CD4-positive, alpha-beta T cell treated with Interferon gamma for 1 hour (primary cell): ENCODE results near the gene RASGEF1B.

Source experiments
- DNase-seq: peaks from one replicate; pipeline ENCODE4 v3.0.0-alpha.2; 2020

RASGEF1B gene

GRCh38 chr4:81465406-81466340 is 6.0 kb downstream of the RASGEF1B start:
- no peak for DNase-seq

DNA sequence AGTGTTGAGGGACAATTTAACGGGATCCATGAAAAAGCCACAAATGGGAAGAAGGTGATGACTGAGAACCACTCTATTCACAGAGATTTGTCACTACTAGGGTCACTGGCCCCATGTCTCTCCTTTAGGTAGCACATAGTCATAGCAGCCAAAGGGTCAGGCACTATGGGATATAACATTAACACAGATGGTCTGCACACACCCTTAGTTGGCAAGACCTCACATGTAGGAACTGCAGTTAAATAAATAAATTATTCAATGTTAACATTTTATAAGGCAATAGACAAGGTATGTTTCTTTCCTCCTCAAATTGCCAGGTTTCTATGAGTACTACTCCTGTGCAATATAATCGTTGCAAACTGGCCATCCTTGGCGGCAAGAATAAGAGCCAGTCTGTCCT is 10.9 kb downstream of the RASGEF1B start:
- no peak for DNase-seq

DNA sequence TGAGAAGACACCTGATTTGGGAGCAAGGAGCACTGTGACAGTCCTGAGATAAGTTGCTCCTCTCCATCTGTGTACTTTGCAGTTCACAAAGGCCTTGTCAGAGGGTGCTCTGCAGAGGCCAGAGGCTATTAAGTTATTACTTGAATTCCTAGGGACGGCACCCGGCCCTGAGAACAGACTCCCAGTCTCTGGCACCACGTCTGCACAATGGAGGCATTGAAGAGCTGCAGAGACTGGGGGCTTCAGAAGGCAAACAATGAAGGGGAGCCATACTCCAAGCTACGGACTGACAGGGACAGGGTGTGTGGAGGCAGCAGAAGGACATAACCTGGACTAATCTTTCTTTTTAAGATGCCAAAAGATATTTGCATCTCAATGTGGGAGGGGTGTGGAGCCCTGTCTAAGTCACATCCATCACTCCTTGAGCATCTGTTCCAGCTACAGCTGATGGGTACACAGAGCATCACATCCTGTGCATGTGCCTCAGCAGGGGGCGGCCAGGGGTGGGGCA is 11.5 kb downstream of the RASGEF1B start:
- no peak for DNase-seq

- no peak for DNase-seq
Measured at GRCh38 chr4:81459228-81459627, 12.5 kb downstream of the RASGEF1B start.

DNA sequence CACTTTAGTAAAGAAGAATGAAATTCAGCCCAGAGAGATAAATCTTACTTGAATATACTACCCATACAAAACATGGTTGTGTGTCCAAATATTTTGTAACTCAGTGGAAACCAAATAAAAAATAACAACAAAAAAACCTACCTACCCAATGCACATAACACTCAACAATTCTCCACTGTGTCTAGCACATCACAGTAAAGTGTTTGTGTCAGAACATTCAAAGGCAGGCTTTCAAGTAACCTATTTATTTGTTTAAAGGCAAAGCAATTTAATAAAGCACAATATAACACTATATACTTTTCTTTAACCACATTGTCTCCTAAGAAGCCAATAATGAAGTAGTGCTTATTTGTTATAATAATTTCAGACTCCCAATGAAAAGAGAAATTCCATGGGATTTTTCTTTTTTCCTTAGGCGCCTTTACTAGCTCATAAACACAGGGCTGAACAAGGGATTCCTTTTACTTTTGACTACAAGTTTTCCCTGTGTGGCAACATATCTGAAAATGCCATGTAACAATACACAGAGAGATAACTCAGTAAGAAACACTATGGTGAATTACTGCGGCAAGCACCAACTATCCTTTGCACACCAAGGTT is 13.7 kb downstream of the RASGEF1B start:
- no peak for DNase-seq

DNA sequence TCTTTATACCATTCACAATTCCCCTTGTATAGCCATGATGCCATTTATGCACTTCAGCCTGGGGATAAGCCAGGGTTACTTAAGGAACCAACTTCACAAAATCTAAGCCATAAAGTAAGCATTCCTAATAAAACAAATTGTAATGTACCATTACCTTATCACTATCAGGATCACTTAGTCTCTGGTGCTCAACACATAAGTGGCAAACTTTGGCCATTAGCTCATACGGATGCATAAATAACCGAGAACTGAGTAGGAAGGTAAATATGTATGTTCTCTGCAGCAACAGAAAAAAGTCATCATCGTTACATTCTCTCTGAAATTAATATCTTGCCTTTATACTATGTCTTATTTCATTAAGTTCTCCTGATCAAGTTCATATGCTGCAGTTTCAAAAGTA is 14.4 kb downstream of the RASGEF1B start:
- no peak for DNase-seq

GRCh38 chr4:81455897-81456296 is 15.8 kb downstream of the RASGEF1B start:
- no peak for DNase-seq

DNA sequence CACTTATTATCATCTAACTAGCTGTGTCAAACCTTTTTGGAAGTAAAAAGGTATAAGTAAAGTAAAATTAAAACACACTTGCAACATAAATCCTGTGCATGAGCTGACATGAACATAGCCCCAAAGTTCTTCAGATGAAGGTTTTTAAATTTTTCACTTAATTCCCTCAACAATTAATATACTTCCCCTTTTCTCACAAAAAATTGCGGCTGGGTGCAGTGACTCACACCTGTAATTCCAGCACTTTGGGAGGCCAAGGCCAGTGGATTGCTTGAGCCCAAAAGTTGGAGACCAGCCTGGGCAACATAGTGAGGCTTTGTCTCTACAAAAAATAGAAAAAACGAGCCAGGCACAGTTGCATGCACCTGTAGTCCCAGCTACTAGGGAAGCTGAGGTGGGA is 16.8 kb downstream of the RASGEF1B start:
- no peak for DNase-seq

GRCh38 chr4:81454499-81454898 is 17.2 kb downstream of the RASGEF1B start:
- no peak for DNase-seq

DNA sequence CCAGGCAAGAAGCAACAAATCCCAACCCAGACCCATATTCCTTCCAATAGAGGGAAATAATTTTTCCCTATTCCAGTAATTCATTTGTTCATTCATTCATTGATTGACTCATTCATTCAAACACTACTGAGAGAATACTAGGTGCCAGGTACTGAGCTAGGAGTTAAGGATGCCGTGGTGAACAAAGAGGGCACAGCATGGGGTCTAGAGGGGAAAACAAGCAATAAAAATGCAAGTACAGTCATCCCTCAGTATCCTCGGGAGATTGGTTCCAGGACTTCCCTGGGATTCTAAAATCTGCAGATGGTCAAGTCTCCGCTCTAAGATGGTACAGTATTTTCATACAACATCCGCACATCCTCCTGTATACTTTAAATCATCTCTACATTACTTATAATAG is 18.7 kb downstream of the RASGEF1B start:
- DNase-seq, result no peak

DNA sequence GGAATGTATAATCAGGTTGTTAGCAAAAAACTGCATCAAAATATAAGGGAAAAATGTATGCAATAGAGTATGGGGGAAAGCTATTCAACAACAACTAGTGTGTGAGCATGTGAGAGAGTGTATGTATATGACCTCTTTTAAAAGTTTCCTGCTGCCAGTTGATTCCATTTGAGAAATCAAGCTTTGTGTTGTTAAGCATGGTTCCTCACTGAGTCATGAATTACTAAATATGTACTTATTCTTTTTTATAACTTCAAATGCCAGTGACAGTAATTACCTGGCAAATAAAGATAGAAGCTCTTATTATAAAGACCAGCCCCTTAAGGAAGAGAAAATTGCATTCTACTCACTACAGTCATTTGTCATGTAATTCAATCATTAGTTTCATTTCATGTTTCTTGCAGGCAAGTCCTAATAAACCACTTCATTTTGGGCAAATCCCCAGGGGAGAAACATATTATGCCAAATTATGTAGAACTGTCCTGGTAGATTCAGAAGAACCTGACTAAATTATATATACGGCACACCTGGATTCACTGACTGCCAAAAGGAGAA is 19.2 kb downstream of the RASGEF1B start:
- no peak for DNase-seq

DNA sequence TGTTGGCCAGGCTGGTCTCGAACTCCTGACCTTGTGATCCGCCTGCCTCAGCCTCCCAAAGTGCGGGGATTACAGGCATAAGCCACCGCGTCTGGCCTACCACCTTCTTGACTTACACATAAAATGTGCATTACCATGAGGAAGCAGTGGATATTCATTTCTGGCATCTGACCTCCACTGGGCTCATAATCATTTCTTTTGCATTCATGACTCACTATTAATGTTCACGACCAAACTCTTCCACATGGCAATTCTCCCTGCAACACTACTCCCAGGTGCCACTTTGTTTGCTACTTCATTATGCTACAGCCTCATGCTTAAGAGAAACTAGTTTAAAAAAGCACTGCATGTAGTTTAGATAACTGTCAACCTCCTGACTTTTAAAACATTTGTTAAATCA is 22.7 kb downstream of the RASGEF1B start:
- DNase-seq, result no peak

DNA sequence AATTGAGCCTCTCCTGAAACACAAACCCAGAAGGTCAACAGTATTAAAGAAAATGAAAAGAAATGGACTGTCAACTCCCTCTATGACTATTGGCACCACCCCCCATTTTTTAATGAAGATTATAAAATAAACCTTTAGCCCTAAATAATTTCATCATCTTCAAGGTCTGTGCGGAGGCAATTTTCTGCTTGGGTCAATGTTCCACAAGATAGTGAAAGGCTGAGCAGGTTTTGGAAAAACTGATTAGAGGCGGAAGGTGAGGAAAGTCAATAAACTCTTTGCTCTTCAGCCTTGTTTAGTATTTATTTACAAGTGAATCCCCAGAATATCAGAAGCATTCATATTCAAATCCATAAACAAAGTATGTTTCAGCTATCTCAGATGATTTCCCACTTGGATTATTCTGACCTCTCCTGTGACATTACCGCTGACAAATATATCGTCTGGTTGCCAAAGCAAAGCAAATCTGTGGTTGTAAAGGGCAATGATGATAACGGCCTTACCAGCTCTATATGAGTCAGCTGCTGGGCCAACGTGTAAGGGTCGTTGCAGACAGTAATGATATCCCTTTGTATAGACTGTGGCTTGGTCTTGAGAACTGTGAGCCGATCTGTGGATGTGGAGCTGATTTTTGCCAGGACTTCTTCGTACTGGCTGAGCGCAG is 24.0 kb downstream of the RASGEF1B start:
- DNase-seq, result no peak

DNA sequence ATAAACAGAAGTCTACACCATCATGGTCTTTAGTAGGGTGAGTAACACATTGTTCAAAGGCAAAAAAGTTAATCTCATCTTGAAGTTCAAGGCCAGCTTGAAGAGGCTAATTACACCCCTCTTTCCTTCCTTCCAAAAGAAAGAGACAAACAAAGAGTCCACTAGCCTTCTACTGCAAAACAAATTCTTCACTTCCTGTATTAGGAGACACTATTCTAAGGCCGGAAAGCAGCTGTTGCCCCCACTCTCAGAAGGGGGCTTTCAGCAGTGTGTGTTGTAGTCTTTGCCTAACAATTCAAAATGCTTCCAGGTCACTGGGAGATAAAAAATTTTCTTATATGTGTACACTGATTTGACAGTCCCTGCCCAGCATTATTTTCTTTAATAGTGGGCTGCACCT is 25.1 kb downstream of the RASGEF1B start:
- DNase-seq, result no peak

DNA sequence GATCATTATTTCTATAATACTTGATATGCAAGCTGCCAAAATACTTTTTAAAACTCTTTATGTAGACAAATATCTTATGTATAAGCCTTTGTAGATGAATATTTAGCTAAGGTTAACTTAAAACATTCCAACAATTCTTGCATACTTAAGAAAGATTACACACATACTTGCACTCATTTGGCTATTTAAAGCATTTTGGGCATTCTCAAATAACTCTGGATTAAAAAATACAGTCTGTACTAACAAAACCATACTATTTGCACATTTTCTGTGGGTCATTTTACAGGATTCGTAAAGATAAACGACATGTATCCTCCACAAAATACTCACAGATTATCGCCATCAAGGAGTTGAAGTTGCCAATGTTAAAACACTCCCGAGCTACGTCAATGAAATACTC is 26.5 kb downstream of the RASGEF1B start:
- DNase-seq, result no peak

DNA sequence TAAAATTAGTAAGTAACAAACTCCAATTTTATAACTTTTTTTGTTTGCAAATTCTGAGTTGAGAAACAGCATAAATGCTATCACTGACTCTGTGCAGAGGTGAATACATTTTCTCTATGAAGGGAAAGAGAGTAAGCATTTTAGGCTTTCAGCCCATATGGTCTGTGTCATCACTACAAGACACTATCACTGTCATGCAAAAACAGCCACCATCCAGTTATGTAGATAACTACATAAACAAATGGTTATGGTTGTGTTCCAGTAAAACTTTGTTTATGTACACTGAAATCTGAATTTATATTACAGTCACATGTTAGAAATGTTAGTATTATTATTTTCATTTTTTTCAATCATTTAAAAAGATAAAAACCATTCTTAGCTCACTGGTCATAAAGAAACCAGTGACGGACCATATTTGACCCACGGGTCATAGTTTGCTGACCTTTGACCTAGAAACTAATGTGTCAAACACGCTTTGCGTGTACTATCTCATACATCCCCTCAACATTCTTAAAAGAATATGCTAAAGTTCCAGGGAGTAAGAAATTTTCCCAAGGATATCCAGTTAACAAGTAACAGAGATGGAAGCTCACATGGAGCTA is 29.1 kb downstream of the RASGEF1B start:
- no peak for DNase-seq

DNA sequence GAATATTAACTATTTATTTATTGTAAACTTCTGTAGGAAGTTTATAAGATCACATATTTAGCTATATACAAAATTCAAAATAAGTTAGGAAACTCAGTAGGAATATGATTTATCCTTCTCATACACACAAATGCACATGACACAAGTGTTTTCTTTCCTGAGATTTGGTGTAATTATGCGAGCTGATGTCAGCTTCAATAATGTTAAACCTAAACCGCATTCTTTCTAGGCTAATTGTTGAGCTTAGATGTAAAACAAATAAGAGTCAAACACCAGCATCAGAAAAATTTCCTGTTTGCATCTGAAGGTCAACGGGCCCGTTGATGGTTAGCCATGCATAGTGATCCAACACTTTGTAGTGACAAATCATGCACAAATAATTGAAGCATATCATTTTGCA is 30.8 kb downstream of the RASGEF1B start:
- DNase-seq, result no peak

DNA sequence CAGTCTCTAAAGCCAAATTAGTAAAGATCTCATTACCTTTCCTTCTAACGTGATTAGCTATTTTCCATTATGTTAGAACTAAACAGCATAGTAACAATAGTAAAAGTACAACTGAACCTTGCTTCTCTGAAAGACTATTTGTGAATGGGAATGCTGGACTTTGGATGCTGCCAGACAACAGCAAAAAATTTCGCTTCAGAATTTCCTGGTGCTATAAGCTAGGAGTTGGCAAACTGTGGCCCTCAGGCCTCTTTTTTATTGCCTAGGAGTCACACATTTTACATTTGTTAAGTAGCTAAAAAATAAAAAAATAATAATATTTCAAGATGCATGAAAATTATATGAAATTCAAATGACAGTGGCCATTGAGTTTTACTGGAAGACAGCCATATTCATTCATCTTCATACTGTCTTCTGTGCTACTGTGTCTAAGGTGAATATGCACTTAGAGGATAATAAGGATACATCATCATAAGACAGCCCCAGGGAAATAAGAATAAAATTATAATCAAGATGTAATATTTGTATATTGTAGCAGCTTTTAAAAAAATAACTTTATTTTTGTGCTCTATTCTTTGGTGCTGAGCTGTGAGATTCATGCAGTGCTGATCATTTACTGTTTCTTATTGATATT is 34.6 kb downstream of the RASGEF1B start:
- DNase-seq, result no peak

GRCh38 chr4:81436096-81436495 is 35.6 kb downstream of the RASGEF1B start:
- DNase-seq, result no peak

GRCh38 chr4:81432825-81433224 is 38.9 kb downstream of the RASGEF1B start:
- DNase-seq, result no peak

DNA sequence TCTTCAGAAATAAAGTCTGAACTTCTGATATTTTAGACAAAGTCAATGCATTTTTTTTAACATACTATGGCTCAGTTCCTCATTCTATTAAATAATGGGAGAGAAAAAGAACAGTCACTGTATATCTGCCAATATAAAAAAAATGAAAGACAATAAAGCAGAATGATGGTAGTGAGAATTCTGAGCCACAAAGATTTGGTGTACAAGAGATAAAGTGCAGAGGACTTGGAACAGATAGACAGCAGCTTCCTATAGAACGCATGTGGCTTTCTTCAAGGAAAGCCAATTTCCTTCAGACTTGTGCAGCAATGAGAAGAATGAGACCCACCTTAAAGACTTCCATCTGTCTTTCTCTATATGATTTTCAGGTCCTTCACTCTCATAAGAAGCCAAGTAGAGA is 39.7 kb downstream of the RASGEF1B start:
- no peak for DNase-seq

DNA sequence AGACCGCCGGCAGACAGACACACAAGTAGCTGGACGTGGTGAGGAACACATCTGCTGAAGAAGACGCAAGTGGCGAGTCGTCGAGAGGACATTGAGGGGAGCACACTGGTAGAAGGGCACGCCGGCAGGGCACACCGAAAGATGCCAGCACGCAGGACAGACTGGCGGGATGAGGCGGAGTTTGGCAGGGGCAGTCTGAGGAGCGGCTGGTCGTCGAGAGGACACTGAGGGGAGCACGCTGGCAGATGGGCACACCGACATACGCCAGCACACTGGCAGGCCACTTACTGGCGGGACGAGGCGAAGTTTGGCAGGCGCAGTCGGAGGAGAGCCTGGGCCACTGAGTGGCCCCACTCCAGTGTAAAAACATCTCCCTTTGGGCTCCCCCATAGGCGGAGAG is 42.1 kb downstream of the RASGEF1B start:
- DNase-seq, result no peak

- no peak for DNase-seq
Measured at GRCh38 chr4:81429031-81429430, 42.7 kb downstream of the RASGEF1B start.
